ENCODE measurements around the gene EN2.

Gene EN2

GRCh38 chr7:155458111-155458877, at the start of gene EN2:
Gene EN2, plus strand, starts transcription at chr7:155458129. Its CDS starts 249 bp downstream, at chr7:155458378.
- DNase-seq, result no peak

GRCh38 chr7:155408651-155409586, 49.0 kb upstream of the EN2 start:
- no peak for DNase-seq

GRCh38 chr7:155409980-155410379, 47.9 kb upstream of the EN2 start:
- no peak for DNase-seq

- no peak for DNase-seq
Observed at GRCh38 chr7:155410431-155410830, 47.5 kb upstream of the EN2 start.

GRCh38 chr7:155411718-155412415, 46.1 kb upstream of the EN2 start:
- no peak for DNase-seq

- DNase-seq, result peak; percentile 15
Observed at GRCh38 chr7:155412416-155413253, 45.3 kb upstream of the EN2 start.

GRCh38 chr7:155414547-155415492, 43.1 kb upstream of the EN2 start:
- no peak for DNase-seq

- no peak for DNase-seq
Observed at GRCh38 chr7:155416646-155417380, 41.1 kb upstream of the EN2 start.

GRCh38 chr7:155418304-155418703, 39.6 kb upstream of the EN2 start:
- no peak for DNase-seq

GRCh38 chr7:155418941-155419755, 38.8 kb upstream of the EN2 start:
- DNase-seq, result no peak

- no peak for DNase-seq
Observed at GRCh38 chr7:155420116-155420515, 37.8 kb upstream of the EN2 start.

GRCh38 chr7:155422151-155422550, 35.8 kb upstream of the EN2 start:
- no peak for DNase-seq

GRCh38 chr7:155422599-155423336, 35.2 kb upstream of the EN2 start:
- no peak for DNase-seq

- no peak for DNase-seq
Observed at GRCh38 chr7:155423337-155424285, 34.3 kb upstream of the EN2 start.

- DNase-seq, result no peak
Observed at GRCh38 chr7:155424301-155425010, 33.5 kb upstream of the EN2 start.

GRCh38 chr7:155425011-155425340, 33.0 kb upstream of the EN2 start:
- DNase-seq, result no peak

- no peak for DNase-seq
Observed at GRCh38 chr7:155425887-155426286, 32.0 kb upstream of the EN2 start.

Measured in CD4-positive, alpha-beta T cell treated with Interleukin-10 for 1 hour (primary cell).